Mucosa of descending colon (tissue), 3 donors: ENCODE results near the gene LIFR. TPM values are rescaled to one million over a fixed set of nuclear protein-coding genes. Genes with fewer than 3 reads are reported as not detected.

Experiments used
- ATAC-seq: fragments of 200-7000 bp; cut with Tn5 transposase; one replicate; pipeline ENCODE4 v1.9.1; 2020; ENCODE audit warnings: mild to moderate bottlenecking, moderate library complexity
- DNase-seq, 3 donors: peaks; one replicate each; pipeline ENCODE4 v3.0.0-alpha.2; 2020
- H3K36me3 ChIP-seq: fragments of 200-600 bp; one replicate; pipeline ENCODE4 v1.8.0; 2021; ENCODE audit warnings: low read depth, mild to moderate bottlenecking
- H3K4me1 ChIP-seq: fragments of 200-600 bp; one replicate; pipeline ENCODE4 v1.8.0; 2021; ENCODE audit warnings: low read depth, mild to moderate bottlenecking
- H3K4me3 ChIP-seq: fragments of 200-600 bp; one replicate; pipeline ENCODE4 v1.8.0; 2021; ENCODE audit warnings: mild to moderate bottlenecking
- H3K9me3 ChIP-seq: fragments of 200-600 bp; one replicate; pipeline ENCODE4 v1.8.0; 2021; ENCODE audit warnings: mild to moderate bottlenecking
- CTCF ChIP-seq: fragments of 200-600 bp; IDR thresholded peaks from one replicate; pipeline ENCODE4 v1.8.0; 2022; ENCODE audit warnings: antibody characterized with exemption, mild to moderate bottlenecking
- intact Hi-C, 2 donors: fragments of 100-400 bp; cut with DNase I in 1 of 2; cut with micrococcal nuclease in 1 of 2; formaldehyde crosslinking; loops; one replicate each; pipeline versions ENCODE4 v1.11.0 to v1.11.1; 2022; cut with DNase I, micrococcal nuclease
- total RNA-seq, 3 donors: library from RNA; stranded (reverse); fragmentation: NEBNext Ultra II Directional in 2 of 3; extraction: Animal tissue kit (Norgen Biotek cat#: 25700) in 2 of 3; gene quantifications; one replicate each; pipeline versions ENCODE4 v1.2.1 to v1.2.4, GENCODE V29; 2021 to 2023
- donor health status: DM: no; HTN: no; CAD: no; lungs with moderate emphysema.
- donor health status: DM: no; HTN: no; CAD: no.
- donor health status: DM: no; HTN: yes; CAD: no.

Gene LIFR
- total RNA-seq, 3 donors from 2014 or later, result 9.5 to 28.9 (median 13.1) TPM

- Histone ChIP-seq H3K4me1 (peaks cover 4% of the 10 kb centered on the region), H3K9me3 (no peaks in the 10 kb centered on the region), H3K36me3 (no peaks in the 10 kb centered on the region), H3K4me3 (no peak overlapping the region)
- intact Hi-C loops, result no loop called here
- ATAC-seq (no peak), DNase-seq (no peak)
- TF ChIP-seq CTCF, result no peak
Measured at GRCh38 chr5:38557308-38557710, 863 bp upstream of the LIFR start.

- TF ChIP-seq CTCF, result no peak
- Histone ChIP-seq H3K4me3 (peak overlapping the region; percentile 26), H3K4me1 (peaks cover 4% of the 10 kb centered on the region), H3K9me3 (no peaks in the 10 kb centered on the region), H3K36me3 (no peaks in the 10 kb centered on the region)
- ATAC-seq (peak; percentile 46), DNase-seq (peak in 1 of 3 donors; percentile 28)
- intact Hi-C loops, result no loop called here
Measured at GRCh38 chr5:38556088-38556598, 303 bp downstream of the LIFR start.

GRCh38 chr5:38555354-38556087 lies 925 bp downstream of the LIFR start:
- intact Hi-C loops, result no loop called here
- Histone ChIP-seq H3K36me3 (no peaks in the 10 kb centered on the region), H3K4me3 (peak overlapping the region; percentile 26), H3K4me1 (peaks cover 4% of the 10 kb centered on the region), H3K9me3 (no peaks in the 10 kb centered on the region)
- ATAC-seq (no peak), DNase-seq (peak in 1 of 3 donors; percentile 3)
- TF ChIP-seq CTCF, result no peak

- DNase-seq (no peak), ATAC-seq (no peak)
- no peak overlapping the region for H3K4me3 ChIP-seq
- intact Hi-C loops, result no loop called here
- peaks cover 4% of the 10 kb centered on the region for H3K4me1 ChIP-seq
- no peaks in the 10 kb centered on the region for H3K9me3 ChIP-seq
- TF ChIP-seq CTCF, result no peak
- H3K36me3 ChIP-seq, result no peaks in the 10 kb centered on the region
Measured at GRCh38 chr5:38554861-38555260, 1.6 kb downstream of the LIFR start.

- ATAC-seq, result no peak
Measured at GRCh38 chr5:38554403-38554802, 2.0 kb downstream of the LIFR start.

More at GRCh38 chr5:38554403-38554802, 2.0 kb downstream of the LIFR start:
- no peaks in the 10 kb centered on the region for H3K36me3 ChIP-seq
- intact Hi-C loops, result no loop called here
- H3K9me3 ChIP-seq, result no peaks in the 10 kb centered on the region
- peaks cover 4% of the 10 kb centered on the region for H3K4me1 ChIP-seq
- H3K4me3 ChIP-seq, result no peak overlapping the region
- no peak for DNase-seq
- no peak for TF ChIP-seq CTCF
